ENCODE data around the gene SLC29A3. TPM values are rescaled to one million over a fixed set of nuclear protein-coding genes. Genes with fewer than 3 reads are reported as not detected.

SLC29A3 gene
- total and polyA plus RNA-seq, 10 of the 15 experiments (the other 5 are each of a cell fraction or from before 2014, with no cell fraction given) = 1.5 to 4.0 (median 2.7) TPM

GRCh38 chr10:71383972-71384687 is 65.1 kb downstream of the SLC29A3 start (continued):
- TF ChIP-seq CTCF (IDR thresholded peaks at IDR 0.05 in 2 of 3, conservative IDR thresholded peaks at IDR 0.05 in 1 of 3; ENCODE audit: control insufficient read depth in 2 of 3, extremely low read depth in 1 of 3, insufficient read depth in 1 of 3, low read depth in 3 of 3, low read length in 3 of 3) = peak; percentile 95 to 97 (median 95)
- no peak for TF ChIP-seq MTA3 (IDR thresholded peaks at IDR 0.05; ENCODE audit: borderline replicate concordance, low read length)
- no peak for TF ChIP-seq TAF1 (IDR thresholded peaks at IDR 0.05; ENCODE audit: borderline replicate concordance, low read depth, low read length)
- TF ChIP-seq DPF2 (IDR thresholded peaks at IDR 0.05) = peak; percentile 61; the same call in 1 of the 2 replicates
- peak; percentile 90 for TF ChIP-seq NR2F1 (conservative IDR thresholded peaks at IDR 0.05)
- no peak for TF ChIP-seq SMAD5 (IDR thresholded peaks at IDR 0.05; ENCODE audit: low read depth)
- no peak for TF ChIP-seq SMARCA5 (IDR thresholded peaks at IDR 0.05)
- TF ChIP-seq IKZF1 (conservative IDR thresholded peaks at IDR 0.05) = peak; percentile 69
- peak; percentile 28 for TF ChIP-seq RELA (IDR thresholded peaks at IDR 0.05; ENCODE audit: borderline replicate concordance, partially characterized antibody)
- peak; percentile 72 for TF ChIP-seq GATAD2B (conservative IDR thresholded peaks at IDR 0.05; ENCODE audit: low read depth)
- TF ChIP-seq SMC3 (IDR thresholded peaks at IDR 0.05; ENCODE audit: borderline replicate concordance, low read length) = peak; percentile 71
- 0 out of 2 replicates have a peak, but pooled peaks have one; percentile 9 for TF ChIP-seq PKNOX1 (IDR thresholded peaks at IDR 0.05)

All from GM12878 (cell line).